GM12865 (cell line): Measurements from ENCODE around the gene TXNDC11.

ENCODE experiments used
- DNase-seq: peaks from one replicate; pipeline ENCODE4 v3.0.0; 2010; ENCODE audit warnings: low read depth
- H3K4me3 ChIP-seq: 2 replicates; pipeline ENCODE4 v1.5.1; 2011; ENCODE audit warnings: mild to moderate bottlenecking, low read depth, low read length, control low read depth
- TF ChIP-seq, protein P1 (sequence below): IDR thresholded peaks from 2 replicates; pipeline ENCODE4 v1.5.1; 2011; ENCODE audit warnings: low read length, control low read depth, low read depth, inconsistent platforms; ENCODE audit not compliant: insufficient read depth; ENCODE audit errors: missing control alignments

The TXNDC11 gene

DNA sequence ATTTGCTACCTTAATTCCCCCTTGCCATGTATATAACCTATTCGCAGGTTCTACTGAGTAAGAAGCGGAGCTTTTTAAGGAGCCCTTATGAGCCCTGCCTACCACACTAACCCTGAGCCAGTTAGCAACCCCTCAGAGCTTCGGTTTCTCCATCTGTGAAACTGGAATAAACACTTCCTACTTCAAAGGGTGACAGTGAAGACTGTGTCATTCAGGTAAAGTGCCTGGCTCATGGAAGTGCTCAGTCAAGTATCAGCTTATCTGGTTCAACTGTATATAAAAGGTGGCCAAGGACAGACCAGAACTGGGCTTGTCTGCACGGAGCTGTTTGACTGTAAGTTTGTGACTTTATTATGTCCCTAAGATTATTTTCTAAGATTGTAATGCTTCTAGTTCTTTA is 31.0 kb downstream of the TXNDC11 start:
- TF ChIP-seq, protein P1, sequence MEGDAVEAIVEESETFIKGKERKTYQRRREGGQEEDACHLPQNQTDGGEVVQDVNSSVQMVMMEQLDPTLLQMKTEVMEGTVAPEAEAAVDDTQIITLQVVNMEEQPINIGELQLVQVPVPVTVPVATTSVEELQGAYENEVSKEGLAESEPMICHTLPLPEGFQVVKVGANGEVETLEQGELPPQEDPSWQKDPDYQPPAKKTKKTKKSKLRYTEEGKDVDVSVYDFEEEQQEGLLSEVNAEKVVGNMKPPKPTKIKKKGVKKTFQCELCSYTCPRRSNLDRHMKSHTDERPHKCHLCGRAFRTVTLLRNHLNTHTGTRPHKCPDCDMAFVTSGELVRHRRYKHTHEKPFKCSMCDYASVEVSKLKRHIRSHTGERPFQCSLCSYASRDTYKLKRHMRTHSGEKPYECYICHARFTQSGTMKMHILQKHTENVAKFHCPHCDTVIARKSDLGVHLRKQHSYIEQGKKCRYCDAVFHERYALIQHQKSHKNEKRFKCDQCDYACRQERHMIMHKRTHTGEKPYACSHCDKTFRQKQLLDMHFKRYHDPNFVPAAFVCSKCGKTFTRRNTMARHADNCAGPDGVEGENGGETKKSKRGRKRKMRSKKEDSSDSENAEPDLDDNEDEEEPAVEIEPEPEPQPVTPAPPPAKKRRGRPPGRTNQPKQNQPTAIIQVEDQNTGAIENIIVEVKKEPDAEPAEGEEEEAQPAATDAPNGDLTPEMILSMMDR: no peak

DNA sequence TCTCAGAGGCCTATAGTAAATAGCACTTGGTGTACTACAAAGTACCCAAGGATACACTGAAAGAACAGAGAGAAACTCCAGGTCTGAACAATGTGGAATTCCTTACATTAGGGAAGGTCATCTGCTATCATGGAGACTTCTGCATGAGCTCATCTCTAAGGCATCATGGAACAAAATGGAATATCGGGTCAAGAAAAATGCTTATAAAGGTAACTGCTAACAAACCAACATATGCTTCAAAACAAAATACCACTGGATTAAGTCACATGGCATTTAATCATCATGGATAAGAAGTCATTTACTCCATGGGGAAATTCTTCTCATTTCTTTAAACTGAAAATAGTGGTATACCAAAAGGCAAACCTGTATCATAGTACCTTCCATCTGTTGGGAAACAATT is 34.2 kb downstream of the TXNDC11 start:
- TF ChIP-seq, protein P1: no peak
- H3K4me3 ChIP-seq: no peak overlapping the region
- DNase-seq: no peak

More for the DNA sequence above, 31.0 kb downstream of the TXNDC11 start:
- no peak overlapping the region for H3K4me3 ChIP-seq
- no peak for DNase-seq

DNA sequence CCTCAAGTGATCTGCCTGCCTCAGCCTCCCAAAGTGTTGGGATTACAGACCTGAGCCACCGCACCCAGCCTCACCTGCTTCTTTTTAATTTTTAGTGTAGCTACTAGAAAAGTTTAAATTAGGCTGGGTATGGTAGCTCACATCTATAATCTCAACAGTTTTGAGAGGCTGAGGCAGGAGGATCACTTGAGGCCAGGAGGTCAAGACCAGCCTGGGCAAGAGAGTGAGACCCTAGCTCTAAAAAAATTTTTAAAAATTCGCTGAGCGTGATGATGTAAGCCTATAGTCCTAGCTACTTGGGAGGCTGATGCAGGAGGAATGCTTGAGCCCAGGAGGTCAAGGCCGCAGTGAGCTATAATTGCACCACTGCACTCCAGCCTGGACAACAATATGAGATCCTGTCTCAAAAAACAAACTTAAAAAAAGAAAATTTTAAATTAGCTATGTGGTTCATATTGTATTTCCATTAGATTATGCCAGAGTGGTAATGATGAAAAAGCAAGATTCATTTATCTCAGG is 34.9 kb downstream of the TXNDC11 start:
- no peak overlapping the region for H3K4me3 ChIP-seq
- no peak for DNase-seq
- TF ChIP-seq, protein P1: no peak

DNA sequence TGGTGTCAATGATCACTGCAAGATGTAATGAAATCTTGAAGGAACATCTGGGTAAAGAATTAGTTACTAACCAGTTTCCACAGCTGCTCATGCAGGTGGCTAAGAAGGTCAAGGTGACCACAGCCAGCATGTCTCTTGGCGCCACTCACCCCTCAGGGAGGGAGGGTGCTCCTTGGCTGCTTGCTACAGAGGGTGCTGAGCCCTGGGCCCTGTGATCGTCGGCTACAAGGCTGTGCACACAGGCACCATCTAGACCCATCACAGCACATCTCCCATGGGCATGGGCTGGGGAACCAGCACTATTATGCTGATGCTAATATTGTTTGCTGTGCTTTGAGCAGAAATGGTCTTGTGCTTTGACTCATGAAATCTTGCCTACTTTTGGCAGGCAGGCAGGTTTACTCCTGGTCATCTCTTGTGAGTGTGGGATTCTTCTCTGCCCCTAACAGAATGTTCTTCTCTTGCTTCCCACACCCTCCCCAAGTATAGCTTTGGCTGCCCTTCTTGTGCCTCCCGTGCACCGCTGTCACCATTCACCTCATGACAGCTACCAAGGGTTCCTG is 36.4 kb downstream of the TXNDC11 start:
- TF ChIP-seq, protein P1: no peak
- peak; percentile 29 for DNase-seq
- H3K4me3 ChIP-seq: no peak overlapping the region

DNA sequence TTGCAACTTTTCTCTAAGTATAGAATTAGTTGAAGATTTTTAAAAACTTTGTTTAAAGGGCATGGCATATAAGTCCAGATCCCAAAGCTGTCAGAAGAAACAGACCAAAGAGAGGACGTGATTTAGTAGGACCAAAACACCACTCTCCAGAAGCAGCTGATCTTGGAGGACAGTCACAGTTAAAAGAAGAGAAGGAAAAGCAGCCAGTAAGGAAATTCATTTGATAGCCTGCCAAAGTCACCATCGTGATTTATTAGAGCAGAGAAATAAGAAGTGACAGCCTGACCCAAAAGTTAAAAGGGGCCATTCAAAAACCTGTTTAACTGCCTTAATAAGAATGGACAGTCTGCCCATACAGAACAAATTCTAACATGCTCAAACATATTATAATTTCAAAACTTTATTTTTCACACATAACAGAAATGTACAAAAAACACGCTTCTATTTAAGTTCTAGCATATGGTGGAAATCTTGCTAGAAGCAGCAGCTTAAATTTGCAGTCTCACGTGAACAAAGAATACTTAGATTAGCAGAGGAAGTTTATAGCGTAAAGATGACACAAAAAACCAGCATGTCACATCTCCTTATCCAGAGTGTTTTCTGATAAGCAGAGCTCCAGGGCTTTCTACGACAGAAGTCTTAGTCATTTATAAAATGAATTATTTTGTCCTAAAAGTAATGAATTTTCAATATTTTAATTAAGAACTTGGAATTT is 37.2 kb downstream of the TXNDC11 start:
- TF ChIP-seq, protein P1: no peak
- no peak overlapping the region for H3K4me3 ChIP-seq
- DNase-seq: no peak

DNA sequence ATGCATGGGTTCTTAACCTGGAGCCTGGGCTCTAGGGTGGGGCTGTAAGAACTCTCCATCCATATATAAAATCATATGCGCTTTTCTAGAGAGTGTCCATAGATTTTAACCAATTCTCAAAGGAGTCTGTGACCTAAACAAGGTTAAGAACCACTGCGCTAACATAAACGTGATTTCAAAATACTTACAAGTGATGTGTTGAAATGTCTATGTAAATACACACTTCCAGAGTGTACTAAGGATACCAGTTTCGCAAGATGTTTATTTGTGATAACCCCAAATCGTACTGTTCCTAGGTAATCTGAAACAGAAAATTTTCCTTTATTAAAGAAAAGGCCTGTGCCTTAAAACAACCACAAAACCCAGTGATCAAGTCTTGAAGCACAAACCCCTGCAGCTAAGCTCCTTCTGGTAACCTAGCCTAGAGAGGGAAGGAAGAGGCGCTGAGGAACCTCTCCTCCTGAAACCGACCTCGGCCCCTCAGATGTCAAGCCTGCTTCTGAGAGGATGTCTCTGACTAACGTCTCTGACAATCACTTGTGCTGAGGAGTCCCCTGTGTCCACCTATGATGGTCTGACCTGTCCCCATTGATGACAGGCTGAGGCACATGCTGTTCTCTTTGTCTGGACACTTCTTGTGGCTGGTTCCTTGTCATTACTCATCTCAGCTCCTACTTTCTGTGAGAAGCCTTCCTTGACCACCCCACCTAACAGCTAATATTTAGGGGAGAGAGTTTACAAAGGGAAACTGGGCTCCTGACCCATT is 42.2 kb downstream of the TXNDC11 start:
- no peak for DNase-seq
- no peak overlapping the region for H3K4me3 ChIP-seq
- TF ChIP-seq, protein P1: no peak
